H1 (cell line): ENCODE data around the gene HES2.

Experiments used
- EP300 ChIP-seq, 2 experiments: IDR thresholded peaks; 1 replicate in 1 of 2; 2 replicates in 1 of 2; pipeline ENCODE4 v1.6.1; 2011 to 2012; ENCODE audit warnings: low read depth in 2 of 2, low read length in 2 of 2, mild to moderate bottlenecking in 2 of 2, borderline replicate concordance in 1 of 2, inconsistent platforms in 1 of 2, moderate library complexity in 1 of 2
- GABPA ChIP-seq: IDR thresholded peaks from 2 replicates; pipeline ENCODE4 v1.6.1; 2011; ENCODE audit warnings: mild to moderate bottlenecking, low read length, moderate library complexity, borderline replicate concordance; ENCODE audit not compliant: insufficient read depth
- JUN ChIP-seq: IDR thresholded peaks from 2 replicates; pipeline ENCODE4 v1.6.1; 2011; ENCODE audit warnings: low read depth, mild to moderate bottlenecking, improper control_type of control experiment, low read length
- MAFK ChIP-seq: IDR thresholded peaks from 2 replicates; pipeline ENCODE4 v1.6.1; 2012; ENCODE audit warnings: low read depth, mild to moderate bottlenecking, improper control_type of control experiment, low read length
- POLR2AphosphoS5 ChIP-seq: IDR thresholded peaks from 2 replicates; pipeline ENCODE4 v1.6.1; 2011; ENCODE audit warnings: low read depth, low read length
- TAF1 ChIP-seq: IDR thresholded peaks from 2 replicates; pipeline ENCODE4 v1.6.1; 2011; ENCODE audit warnings: mild to moderate bottlenecking, low read depth, low read length
- TCF12 ChIP-seq: IDR thresholded peaks from 2 replicates; pipeline ENCODE4 v1.6.1; 2011; ENCODE audit warnings: low read depth, mild to moderate bottlenecking, low read length
- YY1 ChIP-seq: IDR thresholded peaks from 2 replicates; pipeline ENCODE4 v1.6.1; 2011; ENCODE audit warnings: low read depth, mild to moderate bottlenecking, low read length
- TF ChIP-seq, protein P1 (sequence below), 3 experiments: IDR thresholded peaks; 1 replicate in 2 of 3; 2 replicates in 1 of 3; pipeline versions ENCODE4 v1.5.1 to v1.6.1; 2011; ENCODE audit warnings: low read length in 3 of 3, mild to moderate bottlenecking in 3 of 3, inconsistent platforms in 2 of 3, low read depth in 1 of 3, moderate library complexity in 1 of 3; ENCODE audit not compliant: insufficient read depth in 1 of 3; ENCODE audit errors: control extremely low read depth in 1 of 3
- TF ChIP-seq, protein P2 (sequence below): IDR thresholded peaks from 2 replicates; pipeline ENCODE4 v1.6.1; 2012; ENCODE audit warnings: inconsistent platforms
- TF ChIP-seq, protein P3 (sequence below): IDR thresholded peaks from 2 replicates; pipeline ENCODE4 v1.6.1; 2012; ENCODE audit warnings: low read length, inconsistent platforms

DNA sequence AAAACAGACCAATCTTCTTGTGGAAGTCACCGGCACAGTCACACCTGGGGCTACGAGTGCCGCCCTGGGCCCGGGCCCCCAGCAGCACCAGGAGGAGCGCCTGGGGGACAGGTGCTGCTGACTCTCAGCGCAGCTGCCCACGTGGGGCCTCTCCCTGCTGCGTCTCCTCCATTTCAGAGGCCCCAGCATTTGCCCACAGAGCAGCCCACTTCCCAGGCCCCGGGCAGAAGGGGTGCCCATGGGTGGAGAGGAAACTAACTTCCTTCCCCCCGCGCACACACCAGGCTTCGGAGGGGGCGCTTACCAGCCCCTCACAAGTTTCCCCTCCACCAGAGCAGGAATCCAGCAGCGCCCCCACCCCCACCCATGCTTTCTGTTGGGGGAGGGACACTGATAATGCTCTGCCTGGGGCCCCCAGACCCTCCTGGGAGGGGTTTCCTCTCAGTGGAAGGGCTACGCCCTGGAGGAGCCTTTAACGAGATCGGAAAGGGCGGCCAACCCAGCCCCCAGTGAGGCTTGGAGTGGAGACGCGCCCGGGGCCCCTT is 45.8 kb upstream of the HES2 start:
- TF ChIP-seq, protein P1, sequence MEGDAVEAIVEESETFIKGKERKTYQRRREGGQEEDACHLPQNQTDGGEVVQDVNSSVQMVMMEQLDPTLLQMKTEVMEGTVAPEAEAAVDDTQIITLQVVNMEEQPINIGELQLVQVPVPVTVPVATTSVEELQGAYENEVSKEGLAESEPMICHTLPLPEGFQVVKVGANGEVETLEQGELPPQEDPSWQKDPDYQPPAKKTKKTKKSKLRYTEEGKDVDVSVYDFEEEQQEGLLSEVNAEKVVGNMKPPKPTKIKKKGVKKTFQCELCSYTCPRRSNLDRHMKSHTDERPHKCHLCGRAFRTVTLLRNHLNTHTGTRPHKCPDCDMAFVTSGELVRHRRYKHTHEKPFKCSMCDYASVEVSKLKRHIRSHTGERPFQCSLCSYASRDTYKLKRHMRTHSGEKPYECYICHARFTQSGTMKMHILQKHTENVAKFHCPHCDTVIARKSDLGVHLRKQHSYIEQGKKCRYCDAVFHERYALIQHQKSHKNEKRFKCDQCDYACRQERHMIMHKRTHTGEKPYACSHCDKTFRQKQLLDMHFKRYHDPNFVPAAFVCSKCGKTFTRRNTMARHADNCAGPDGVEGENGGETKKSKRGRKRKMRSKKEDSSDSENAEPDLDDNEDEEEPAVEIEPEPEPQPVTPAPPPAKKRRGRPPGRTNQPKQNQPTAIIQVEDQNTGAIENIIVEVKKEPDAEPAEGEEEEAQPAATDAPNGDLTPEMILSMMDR (IDR thresholded peaks at IDR 0.05; ENCODE audit: control extremely low read depth in 1 of 3, insufficient read depth in 1 of 3, low read depth in 1 of 3, low read length in 3 of 3): no peak
- TF ChIP-seq TAF1 (no peak), TCF12 (no peak), POLR2AphosphoS5 (no peak), MAFK (no peak), GABPA (no peak), JUN (no peak), EP300 (IDR thresholded peaks at IDR 0.05; ENCODE audit: borderline replicate concordance in 1 of 2, low read depth in 2 of 2, low read length in 2 of 2) (no peak), YY1 (no peak)
- TF ChIP-seq, protein P2, sequence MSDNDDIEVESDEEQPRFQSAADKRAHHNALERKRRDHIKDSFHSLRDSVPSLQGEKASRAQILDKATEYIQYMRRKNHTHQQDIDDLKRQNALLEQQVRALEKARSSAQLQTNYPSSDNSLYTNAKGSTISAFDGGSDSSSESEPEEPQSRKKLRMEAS: no peak
- TF ChIP-seq, protein P3, sequence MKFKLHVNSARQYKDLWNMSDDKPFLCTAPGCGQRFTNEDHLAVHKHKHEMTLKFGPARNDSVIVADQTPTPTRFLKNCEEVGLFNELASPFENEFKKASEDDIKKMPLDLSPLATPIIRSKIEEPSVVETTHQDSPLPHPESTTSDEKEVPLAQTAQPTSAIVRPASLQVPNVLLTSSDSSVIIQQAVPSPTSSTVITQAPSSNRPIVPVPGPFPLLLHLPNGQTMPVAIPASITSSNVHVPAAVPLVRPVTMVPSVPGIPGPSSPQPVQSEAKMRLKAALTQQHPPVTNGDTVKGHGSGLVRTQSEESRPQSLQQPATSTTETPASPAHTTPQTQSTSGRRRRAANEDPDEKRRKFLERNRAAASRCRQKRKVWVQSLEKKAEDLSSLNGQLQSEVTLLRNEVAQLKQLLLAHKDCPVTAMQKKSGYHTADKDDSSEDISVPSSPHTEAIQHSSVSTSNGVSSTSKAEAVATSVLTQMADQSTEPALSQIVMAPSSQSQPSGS: no peak
